Measurements from ENCODE around the gene PSG1.

PSG1 gene

DNA sequence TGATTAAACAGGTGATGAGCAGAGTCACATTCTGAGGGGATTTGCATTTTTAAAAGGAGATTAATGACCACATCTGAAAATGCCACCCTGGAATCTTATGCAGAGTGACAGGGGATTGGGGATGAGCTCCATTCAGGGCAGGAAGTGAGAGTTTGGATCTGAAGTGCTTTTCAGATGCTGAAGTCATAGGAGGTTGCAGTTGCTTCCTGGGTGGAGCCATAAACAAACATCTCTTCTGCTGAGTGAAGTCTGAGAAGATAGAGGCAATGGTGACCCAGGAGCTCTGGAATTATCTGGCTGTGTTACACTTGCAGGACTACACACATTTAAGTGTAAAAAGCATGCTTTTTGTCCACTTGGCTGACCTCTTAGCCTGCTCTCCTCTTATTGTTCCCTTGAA is 62.6 kb downstream of the PSG1 start:
- DNase-seq = no peak

All from T-helper 2 cell (primary cell).